Ishikawa (cell line): ENCODE results near the gene MAPK4.

Experiments used
- CEBPB ChIP-seq: IDR thresholded peaks from 2 replicates; pipeline ENCODE4 v1.6.1; 2012
- CREB1 ChIP-seq: IDR thresholded peaks from 2 replicates; pipeline ENCODE4 v1.6.1; 2012; ENCODE audit warnings: low read depth
- EGR1 ChIP-seq: IDR thresholded peaks from 2 replicates; pipeline ENCODE4 v1.6.1; 2012
- EP300 ChIP-seq: IDR thresholded peaks from 2 replicates; pipeline ENCODE4 v1.6.1; 2012; ENCODE audit warnings: borderline replicate concordance
- FOXM1 ChIP-seq: IDR thresholded peaks from 2 replicates; pipeline ENCODE4 v1.6.1; 2012; ENCODE audit warnings: low read depth, borderline replicate concordance
- YY1 ChIP-seq: IDR thresholded peaks from 2 replicates; pipeline ENCODE4 v1.6.1; 2012; ENCODE audit warnings: low read depth
- TF ChIP-seq, protein P1 (sequence below): IDR thresholded peaks from 2 replicates; pipeline ENCODE4 v1.6.1; 2012

DNA sequence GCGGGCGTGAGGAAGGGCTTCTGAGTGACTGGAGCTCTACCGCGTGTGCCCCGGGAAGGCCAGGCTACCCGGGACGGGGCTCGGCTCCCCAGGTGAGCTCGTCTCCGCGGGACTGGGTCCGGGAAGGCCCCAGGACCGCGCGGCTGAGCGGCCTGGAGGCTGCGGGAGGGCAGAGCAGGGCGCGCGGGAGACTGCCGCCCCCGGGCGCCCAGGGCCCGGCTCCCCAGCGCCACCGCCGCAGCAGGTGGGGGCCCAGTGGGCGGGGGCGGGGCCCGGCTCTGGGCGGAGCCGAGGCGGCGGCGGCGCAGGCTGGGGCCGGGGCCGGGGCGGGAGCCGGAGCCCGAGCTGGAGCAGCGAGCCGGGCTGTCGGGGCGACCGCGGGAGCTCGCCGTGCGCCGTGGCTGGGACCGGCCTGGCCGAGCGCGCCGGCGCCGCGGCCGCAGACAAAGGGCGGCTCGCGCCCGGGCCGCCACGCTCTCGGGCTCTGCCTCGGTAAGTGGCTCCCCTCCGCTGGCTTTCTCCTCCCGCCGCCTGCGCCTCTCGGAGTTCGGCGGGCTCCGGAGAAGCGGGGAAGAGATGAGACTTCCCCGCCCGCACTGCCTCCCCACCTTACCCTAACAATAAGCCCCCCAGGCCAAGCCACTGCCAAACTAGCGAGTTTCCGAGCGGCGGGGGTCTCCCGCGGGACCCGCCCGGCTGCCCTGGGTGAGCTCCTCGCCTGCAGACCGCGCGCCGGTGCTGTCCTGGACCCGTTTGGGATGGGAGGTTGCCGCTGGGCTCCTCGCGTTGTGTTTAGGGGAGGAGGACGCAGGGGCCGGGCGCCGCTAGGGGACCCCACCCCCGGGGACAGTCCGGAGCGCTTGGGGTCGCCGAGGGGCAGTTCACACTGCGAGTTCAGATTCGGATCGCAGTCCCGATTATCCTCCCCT, at the start of gene MAPK4:
- TF ChIP-seq, protein P1, sequence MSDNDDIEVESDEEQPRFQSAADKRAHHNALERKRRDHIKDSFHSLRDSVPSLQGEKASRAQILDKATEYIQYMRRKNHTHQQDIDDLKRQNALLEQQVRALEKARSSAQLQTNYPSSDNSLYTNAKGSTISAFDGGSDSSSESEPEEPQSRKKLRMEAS, result 0 out of 2 replicates have a peak, but pooled peaks have one; percentile 7
- TF ChIP-seq CEBPB (no peak), EP300 (no peak), EGR1 (peak; percentile 23; the same call in 1 of the 2 replicates), YY1 (no peak), CREB1 (no peak), FOXM1 (no peak)
